ENCODE results near the gene HACD2. TPM values are rescaled to one million over a fixed set of nuclear protein-coding genes. Genes with fewer than 3 reads are reported as not detected.

HACD2 gene, protein sequence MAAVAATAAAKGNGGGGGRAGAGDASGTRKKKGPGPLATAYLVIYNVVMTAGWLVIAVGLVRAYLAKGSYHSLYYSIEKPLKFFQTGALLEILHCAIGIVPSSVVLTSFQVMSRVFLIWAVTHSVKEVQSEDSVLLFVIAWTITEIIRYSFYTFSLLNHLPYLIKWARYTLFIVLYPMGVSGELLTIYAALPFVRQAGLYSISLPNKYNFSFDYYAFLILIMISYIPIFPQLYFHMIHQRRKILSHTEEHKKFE
- 13.9 TPM for total RNA-seq (ENCODE audit: unreplicated experiment)
- long read RNA-seq = 0 reads

DNA sequence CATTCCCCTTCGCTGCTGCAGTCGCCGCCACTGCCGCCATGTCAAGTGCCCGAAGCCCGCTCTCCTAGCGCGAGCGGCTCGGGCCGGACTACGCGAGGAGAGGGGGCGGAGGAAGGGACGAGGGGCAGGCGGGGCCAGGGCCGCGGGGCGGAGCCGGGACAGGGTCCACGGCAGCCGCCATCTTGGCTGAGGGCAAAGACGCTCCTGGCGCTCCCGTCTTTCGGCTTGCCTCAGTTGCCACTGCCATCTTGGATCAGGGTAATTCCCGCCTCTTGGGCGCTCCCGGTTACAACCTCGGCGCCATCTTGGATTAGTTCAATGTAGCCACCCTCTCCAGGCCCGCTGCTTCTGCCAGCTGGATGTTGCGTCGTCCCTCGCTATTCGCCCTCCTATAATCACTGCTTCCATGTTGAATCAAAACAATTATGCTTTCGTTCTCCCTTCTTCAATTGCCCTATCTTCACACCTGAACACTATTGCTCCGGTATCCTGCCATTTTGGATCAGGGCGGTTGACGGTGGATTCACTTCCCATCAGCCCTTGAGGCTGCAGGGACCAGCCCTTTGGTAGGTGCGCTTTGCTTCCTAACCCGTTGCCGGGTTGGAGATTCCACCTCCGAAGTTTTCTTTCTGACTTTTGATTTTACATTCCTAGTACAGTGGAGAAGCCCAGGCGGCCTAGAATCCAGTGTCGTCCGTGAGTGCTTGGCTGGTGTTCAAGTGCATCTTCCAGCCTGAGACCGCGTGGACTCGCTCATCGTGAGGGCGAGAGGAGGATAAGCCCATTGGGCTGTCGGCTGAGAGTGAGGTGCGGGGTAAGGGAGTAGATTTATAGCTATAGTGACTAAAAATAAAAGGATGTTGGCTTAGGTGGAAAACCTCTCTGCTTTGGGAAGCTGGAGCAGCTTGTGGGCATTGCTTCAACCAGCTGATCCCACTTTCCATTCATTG lies at the start of gene HACD2:
Gene HACD2 (minus strand): TSS at position 66 of the 950 bp plus-strand sequence. CDS start 26 bp downstream, at position 40.
- H3K4me3 Mint-ChIP-seq (ENCODE audit: unreplicated experiment) = peak within 1 kb of the TSS; percentile 96

DNA sequence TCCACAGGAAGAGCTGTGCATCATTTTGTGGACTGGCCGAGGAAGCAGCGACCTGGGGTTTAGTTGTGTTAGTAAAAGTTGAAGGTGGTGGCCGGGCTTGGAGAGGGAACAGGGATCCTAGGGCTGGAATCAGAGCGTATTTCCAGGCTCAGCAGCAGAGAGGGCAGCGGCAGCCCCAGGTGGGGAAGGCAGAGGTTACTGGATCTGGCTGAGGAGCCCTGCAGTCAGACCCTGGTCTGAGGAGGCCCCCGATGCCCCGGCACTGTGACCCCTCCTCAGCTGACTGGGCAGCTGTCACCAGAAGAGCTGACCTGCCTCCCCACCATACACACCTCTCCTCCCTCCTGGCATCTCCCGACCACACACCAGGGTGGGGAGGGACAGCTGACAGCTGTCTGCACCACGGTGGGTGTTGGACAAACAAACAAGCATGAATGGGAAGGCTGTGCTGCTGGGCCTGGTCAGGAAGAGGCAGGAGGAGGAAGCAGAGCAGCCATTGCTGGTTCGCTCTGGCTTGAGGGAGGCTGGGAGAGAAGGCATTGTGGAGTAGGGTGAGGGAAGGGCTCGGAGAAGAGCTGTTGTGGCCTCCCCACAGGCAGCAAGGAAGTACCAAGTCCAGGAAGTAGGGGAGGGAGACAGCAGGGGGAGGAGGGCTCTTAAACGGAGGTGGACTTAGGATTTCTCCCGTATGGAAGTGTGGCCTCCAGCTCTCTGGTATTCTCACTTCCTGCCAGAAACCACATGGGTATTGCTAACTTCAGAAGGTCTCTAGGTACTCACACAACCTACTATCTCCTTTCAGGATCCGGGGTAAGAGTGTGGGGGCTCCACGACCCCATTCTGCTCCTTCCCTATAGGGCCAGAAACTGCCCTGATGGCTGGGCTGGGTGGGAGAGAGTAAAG lies 49.5 kb upstream of the HACD2 start:
- peaks cover 53% of the 10 kb centered on the region for H3K4me1 Mint-ChIP-seq (ENCODE audit: unreplicated experiment)
- DNase-seq (ENCODE audit: low spot score) = no peak
- TF ChIP-seq, protein P1, sequence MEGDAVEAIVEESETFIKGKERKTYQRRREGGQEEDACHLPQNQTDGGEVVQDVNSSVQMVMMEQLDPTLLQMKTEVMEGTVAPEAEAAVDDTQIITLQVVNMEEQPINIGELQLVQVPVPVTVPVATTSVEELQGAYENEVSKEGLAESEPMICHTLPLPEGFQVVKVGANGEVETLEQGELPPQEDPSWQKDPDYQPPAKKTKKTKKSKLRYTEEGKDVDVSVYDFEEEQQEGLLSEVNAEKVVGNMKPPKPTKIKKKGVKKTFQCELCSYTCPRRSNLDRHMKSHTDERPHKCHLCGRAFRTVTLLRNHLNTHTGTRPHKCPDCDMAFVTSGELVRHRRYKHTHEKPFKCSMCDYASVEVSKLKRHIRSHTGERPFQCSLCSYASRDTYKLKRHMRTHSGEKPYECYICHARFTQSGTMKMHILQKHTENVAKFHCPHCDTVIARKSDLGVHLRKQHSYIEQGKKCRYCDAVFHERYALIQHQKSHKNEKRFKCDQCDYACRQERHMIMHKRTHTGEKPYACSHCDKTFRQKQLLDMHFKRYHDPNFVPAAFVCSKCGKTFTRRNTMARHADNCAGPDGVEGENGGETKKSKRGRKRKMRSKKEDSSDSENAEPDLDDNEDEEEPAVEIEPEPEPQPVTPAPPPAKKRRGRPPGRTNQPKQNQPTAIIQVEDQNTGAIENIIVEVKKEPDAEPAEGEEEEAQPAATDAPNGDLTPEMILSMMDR (IDR thresholded peaks at IDR 0.05; ENCODE audit: unreplicated experiment) = no peak
- H3K9me3 Mint-ChIP-seq (ENCODE audit: unreplicated experiment) = peaks cover 4% of the 10 kb centered on the region
- H3K4me3 Mint-ChIP-seq (ENCODE audit: unreplicated experiment) = peak overlapping the region; percentile 5
- H3K36me3 Mint-ChIP-seq (ENCODE audit: low read depth, unreplicated experiment) = peaks cover 9% of the 10 kb centered on the region
- peaks cover 7% of the 10 kb centered on the region for H3K27me3 Mint-ChIP-seq (ENCODE audit: unreplicated experiment)
- peak overlapping the region; percentile 93 for H3K27ac Mint-ChIP-seq (ENCODE audit: unreplicated experiment)

More for the DNA sequence above, at the start of gene HACD2:
- Mint-ChIP-seq H3K27ac (ENCODE audit: unreplicated experiment) (no peak within 1 kb of the TSS), H3K36me3 (ENCODE audit: low read depth, unreplicated experiment) (peaks cover 23% of the 10 kb centered on the region), H3K4me1 (ENCODE audit: unreplicated experiment) (peaks cover 4% of the 10 kb centered on the region), H3K27me3 (ENCODE audit: unreplicated experiment) (no peaks in the 10 kb centered on the region), H3K9me3 (ENCODE audit: unreplicated experiment) (peaks cover 9% of the 10 kb centered on the region)
- TF ChIP-seq, protein P1 (IDR thresholded peaks at IDR 0.05; ENCODE audit: unreplicated experiment) = no peak
- DNase-seq (ENCODE audit: low spot score) = peak; percentile 98

DNA sequence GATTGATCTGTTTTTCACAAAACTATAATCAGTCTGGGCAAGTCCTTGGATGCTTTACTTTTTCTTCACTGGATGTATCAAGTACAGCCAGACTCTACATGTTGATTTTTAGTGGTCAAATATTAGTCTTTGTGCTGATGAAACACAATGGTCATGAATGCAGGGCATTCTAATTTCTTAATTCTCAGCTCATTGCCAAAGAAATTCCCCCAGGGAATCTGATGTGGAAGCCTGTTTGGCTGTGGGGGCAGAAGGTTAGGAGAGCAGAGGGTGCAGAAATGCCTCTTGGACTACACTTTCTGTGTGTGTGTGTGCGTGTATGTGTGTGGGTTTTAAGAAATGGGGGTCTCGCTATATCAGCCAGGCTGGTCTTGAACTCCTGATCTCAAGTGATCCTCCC lies 48.7 kb upstream of the HACD2 start:
- Mint-ChIP-seq H3K27ac (ENCODE audit: unreplicated experiment) (peak overlapping the region; percentile 45), H3K27me3 (ENCODE audit: unreplicated experiment) (peaks cover 7% of the 10 kb centered on the region), H3K4me3 (ENCODE audit: unreplicated experiment) (no peak overlapping the region), H3K36me3 (ENCODE audit: low read depth, unreplicated experiment) (peaks cover 13% of the 10 kb centered on the region), H3K9me3 (ENCODE audit: unreplicated experiment) (peaks cover 4% of the 10 kb centered on the region), H3K4me1 (ENCODE audit: unreplicated experiment) (peaks cover 47% of the 10 kb centered on the region)
- TF ChIP-seq, protein P1 (IDR thresholded peaks at IDR 0.05; ENCODE audit: unreplicated experiment) = no peak
- DNase-seq (ENCODE audit: low spot score) = no peak

DNA sequence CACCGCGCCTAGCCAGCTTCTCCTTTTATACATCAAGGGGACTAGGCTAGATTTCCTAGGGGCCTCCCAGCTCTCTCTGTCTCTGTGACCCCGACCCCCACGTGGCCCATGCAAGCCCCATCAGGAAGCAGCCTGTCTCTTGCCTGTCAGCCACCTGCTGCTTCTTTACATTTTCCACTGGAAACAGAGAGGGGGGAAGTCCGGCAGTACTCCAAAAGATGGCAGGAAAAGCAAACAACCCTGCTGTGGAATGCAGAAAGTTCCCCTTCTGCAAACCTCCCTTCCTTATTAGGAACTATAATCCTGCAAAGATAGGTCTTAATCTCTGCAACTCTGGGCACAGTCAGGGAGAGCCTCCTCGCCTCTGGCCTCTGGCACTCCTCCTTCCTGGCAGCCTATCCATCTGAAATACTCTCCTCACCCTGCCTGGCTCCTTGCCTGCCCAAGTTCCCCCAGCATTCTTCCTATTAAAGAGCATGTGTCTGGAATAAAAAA lies 47.4 kb upstream of the HACD2 start:
- Mint-ChIP-seq H3K4me1 (ENCODE audit: unreplicated experiment) (peaks cover 44% of the 10 kb centered on the region), H3K27me3 (ENCODE audit: unreplicated experiment) (peaks cover 7% of the 10 kb centered on the region), H3K9me3 (ENCODE audit: unreplicated experiment) (peaks cover 4% of the 10 kb centered on the region), H3K4me3 (ENCODE audit: unreplicated experiment) (no peak overlapping the region), H3K27ac (ENCODE audit: unreplicated experiment) (peak overlapping the region; percentile 91), H3K36me3 (ENCODE audit: low read depth, unreplicated experiment) (peaks cover 19% of the 10 kb centered on the region)
- DNase-seq (ENCODE audit: low spot score) = peak; percentile 30
- TF ChIP-seq, protein P1 (IDR thresholded peaks at IDR 0.05; ENCODE audit: unreplicated experiment) = no peak

All from endothelial cell (in vitro differentiated cells).